Large intestine (tissue), 3 donors: ENCODE results near the gene ZNF8. TPM values are rescaled to one million over a fixed set of nuclear protein-coding genes. Genes with fewer than 3 reads are reported as not detected.

Source experiments
- DNase-seq, 2 donors: peaks; one replicate each; pipeline versions ENCODE4 v3.0.0 to v3.0.0-alpha.2; 2013
- H3K27ac ChIP-seq: one replicate; pipeline ENCODE4 v1.5.1; 2013; ENCODE audit warnings: low read length
- H3K27me3 ChIP-seq: 2 replicates; pipeline ENCODE4 v1.6.1; 2013; ENCODE audit warnings: low read length; ENCODE audit not compliant: control insufficient read depth, insufficient read depth
- H3K36me3 ChIP-seq: 2 replicates; pipeline ENCODE4 v1.6.1; 2013; ENCODE audit warnings: low read length; ENCODE audit not compliant: control insufficient read depth, insufficient read depth
- H3K4me1 ChIP-seq: one replicate; pipeline ENCODE4 v1.6.1; 2013; ENCODE audit warnings: low read length; ENCODE audit not compliant: control insufficient read depth, insufficient read depth
- H3K4me3 ChIP-seq: one replicate; pipeline ENCODE4 v1.5.1; 2013; ENCODE audit warnings: low read length
- H3K9me3 ChIP-seq: one replicate; pipeline ENCODE4 v1.6.1; 2013; ENCODE audit warnings: mild to moderate bottlenecking, low read depth, low read length, moderate library complexity; ENCODE audit not compliant: control insufficient read depth
- WGBS: methylation state at CpG from one replicate; pipeline ENCODE4 v1.1.5; 2013; ENCODE audit warnings: low lambda C conversion rate; ENCODE audit not compliant: insufficient coverage; 5-methylcytosine and 5-hydroxymethylcytosine counted together
- polyA plus RNA-seq: library from polyadenylated mRNA; unstranded; fragments of 120-200 nt; gene quantifications from one replicate; pipeline ENCODE4 v1.2.1, GENCODE V29; 2013

Gene ZNF8
- polyA plus RNA-seq, 1 donor = 5.1 TPM

- Histone ChIP-seq H3K9me3 (peaks cover 21% of the 10 kb centered on the region), H3K27ac (no peak overlapping the region), H3K4me3 (no peak overlapping the region), H3K36me3 (no peaks in the 10 kb centered on the region), H3K4me1 (peaks cover 11% of the 10 kb centered on the region), H3K27me3 (peaks cover 89% of the 10 kb centered on the region)
- WGBS = 51% methylated on average over 3 of the region's 8 CpGs
- DNase-seq = no peak
These were observed 70.8 kb downstream of the ZNF8 start for GRCh38 chr19:58349590-58349989.

GRCh38 chr19:58350001-58350861, 71.5 kb downstream of the ZNF8 start:
- H3K36me3 ChIP-seq = no peaks in the 10 kb centered on the region
- H3K27ac ChIP-seq = no peak overlapping the region
- peaks cover 91% of the 10 kb centered on the region for H3K27me3 ChIP-seq
- 10% methylated on average over 4 of the region's 84 CpGs for WGBS
- H3K9me3 ChIP-seq = peaks cover 21% of the 10 kb centered on the region
- peaks cover 11% of the 10 kb centered on the region for H3K4me1 ChIP-seq
- DNase-seq = peak in 1 of 2 donors; percentile 27
- H3K4me3 ChIP-seq = no peak overlapping the region

- no peaks in the 10 kb centered on the region for H3K36me3 ChIP-seq
- H3K9me3 ChIP-seq = peaks cover 25% of the 10 kb centered on the region
- peaks cover 94% of the 10 kb centered on the region for H3K27me3 ChIP-seq
- no peak for DNase-seq
- no peak overlapping the region for H3K27ac ChIP-seq
- no peak overlapping the region for H3K4me3 ChIP-seq
- H3K4me1 ChIP-seq = peaks cover 12% of the 10 kb centered on the region
- no CpG with 5 or more reads among the region's 34 CpGs for WGBS
These were observed 72.3 kb downstream of the ZNF8 start for GRCh38 chr19:58350871-58351557.

GRCh38 chr19:58351558-58351878, 72.8 kb downstream of the ZNF8 start:
- no CpG with 5 or more reads among the region's 9 CpGs for WGBS
- Histone ChIP-seq H3K4me1 (peaks cover 14% of the 10 kb centered on the region), H3K27me3 (peaks cover 94% of the 10 kb centered on the region), H3K27ac (no peak overlapping the region), H3K36me3 (no peaks in the 10 kb centered on the region), H3K4me3 (no peak overlapping the region), H3K9me3 (peaks cover 29% of the 10 kb centered on the region)
- DNase-seq = no peak

- Histone ChIP-seq H3K4me1 (peaks cover 14% of the 10 kb centered on the region), H3K4me3 (no peak overlapping the region), H3K27me3 (peaks cover 94% of the 10 kb centered on the region), H3K9me3 (peaks cover 32% of the 10 kb centered on the region), H3K36me3 (no peaks in the 10 kb centered on the region), H3K27ac (no peak overlapping the region)
- DNase-seq = no peak
- WGBS = no CpG with 5 or more reads among the region's 23 CpGs
These were observed 73.4 kb downstream of the ZNF8 start for GRCh38 chr19:58351990-58352755.

Other genes starting within 250 kb of the ZNF8 start
- gene ZSCAN1, start 244.9 kb upstream of the ZNF8 start, polyA plus RNA-seq = 0.73 TPM
- gene ZNF135, start 219.7 kb upstream of the ZNF8 start, polyA plus RNA-seq = 8.2 TPM
- 67.9 TPM for gene ZSCAN18, start 180.7 kb upstream of the ZNF8 start, polyA plus RNA-seq
- 12.2 TPM for gene ZNF329, start 128.2 kb upstream of the ZNF8 start, polyA plus RNA-seq
- 36.5 TPM for gene ZNF274, start 95.9 kb upstream of the ZNF8 start, polyA plus RNA-seq
- 33.8 TPM for gene ZNF544, start 50.0 kb upstream of the ZNF8 start, polyA plus RNA-seq
- 59.3 TPM for gene ERVK3-1, start 26.4 kb downstream of the ZNF8 start, polyA plus RNA-seq
- gene ZSCAN22, start 48.0 kb downstream of the ZNF8 start, polyA plus RNA-seq = 3.2 TPM
- 1.8 TPM for gene A1BG, start 74.5 kb downstream of the ZNF8 start, polyA plus RNA-seq
- gene ZNF497, start 83.8 kb downstream of the ZNF8 start, polyA plus RNA-seq = 2.1 TPM
- gene ZNF837, start 102.1 kb downstream of the ZNF8 start, polyA plus RNA-seq = 4.3 TPM
- gene RPS5, start 108.3 kb downstream of the ZNF8 start, polyA plus RNA-seq = 1,486 TPM
- gene RNF225, start 116.7 kb downstream of the ZNF8 start, polyA plus RNA-seq = not detected
- gene ZNF584, start 129.7 kb downstream of the ZNF8 start, polyA plus RNA-seq = 7.1 TPM
- gene ZNF132, start 161.2 kb downstream of the ZNF8 start, polyA plus RNA-seq = 8.0 TPM
- gene ZNF324B, start 172.7 kb downstream of the ZNF8 start, polyA plus RNA-seq = 5.2 TPM
- gene ZNF324, start 188.1 kb downstream of the ZNF8 start, polyA plus RNA-seq = 6.0 TPM
- 10.3 TPM for gene ZNF446, start 197.4 kb downstream of the ZNF8 start, polyA plus RNA-seq
- 8.5 TPM for gene SLC27A5, start 233.0 kb downstream of the ZNF8 start, polyA plus RNA-seq
- gene ZBTB45, start 240.9 kb downstream of the ZNF8 start, polyA plus RNA-seq = 11.1 TPM